ENCODE data around the gene TNS1. TPM values are rescaled to one million over a fixed set of nuclear protein-coding genes. Genes with fewer than 3 reads are reported as not detected.

Gene TNS1
- total RNA-seq, 1 experiment from 2014 or later = 3.4 TPM

GRCh38 chr2:218003281-218003944, 618 bp upstream of the TNS1 start:
- H3K23ac ChIP-seq (ENCODE audit: insufficient read length, low read depth, low read length) = no peak overlapping the region
- H3K4me2 ChIP-seq (ENCODE audit: insufficient read depth, insufficient read length, low read length) = no peak overlapping the region
- no peaks in the 10 kb centered on the region; the same call in 1 of the 2 replicates for H3K27me3 ChIP-seq (ENCODE audit: insufficient read depth, low read length)
- no peak overlapping the region for H3K9ac ChIP-seq (ENCODE audit: extremely low read depth, insufficient read length, low read length)
- no peaks in the 10 kb centered on the region for H3K79me1 ChIP-seq (ENCODE audit: insufficient read depth, low read depth, low read length, poor library complexity, severe bottlenecking)
- H3K14ac ChIP-seq (ENCODE audit: insufficient read depth, low read length) = peak overlapping the region; percentile 52; the same call in 1 of the 2 replicates
- H3K79me2 ChIP-seq (ENCODE audit: insufficient read depth, low read length) = no peaks in the 10 kb centered on the region
- Mint-ChIP-seq H3K9me3 (no peaks in the 10 kb centered on the region), H3K36me3 (ENCODE audit: insufficient read depth in 1 of 3, low read depth in 3 of 3) (no peaks in the 10 kb centered on the region), H3K27ac (no peak overlapping the region), H3K4me1 (peaks cover 18 to 30% of the 10 kb centered on the region in 2 experiments), H3K4me3 (peak overlapping the region in 1 of 2 experiments; percentile 51; a peak in 2 of 5 replicates), H3K27me3 (ENCODE audit: low read depth) (peaks cover 35% of the 10 kb centered on the region)
- no peak overlapping the region for H2AK5ac ChIP-seq (ENCODE audit: insufficient read length, low read length)
- no peak overlapping the region for H2AFZ ChIP-seq (ENCODE audit: low read length)
- H2BK20ac ChIP-seq (ENCODE audit: low read depth, low read length, poor library complexity, severe bottlenecking) = no peak overlapping the region
- no CpG with 5 or more reads among the region's 11 CpGs for WGBS (ENCODE audit: extremely low coverage, insufficient read length, low lambda C conversion rate)
- H3K23me2 ChIP-seq (ENCODE audit: insufficient read length, low read depth, low read length, poor library complexity, severe bottlenecking) = no peaks in the 10 kb centered on the region
- H3K56ac ChIP-seq (ENCODE audit: insufficient read length, low read depth, low read length) = no peak overlapping the region
- no peak overlapping the region for H4K5ac ChIP-seq (ENCODE audit: insufficient read length, low read depth, low read length)
- no peak for TF ChIP-seq CTCF (conservative IDR thresholded peaks at IDR 0.05)
- H2BK120ac ChIP-seq (ENCODE audit: low read depth, low read length, poor library complexity, severe bottlenecking) = no peak overlapping the region
- no peak overlapping the region for H3K4ac ChIP-seq (ENCODE audit: low read depth, low read length)
- no peak overlapping the region for H2BK12ac ChIP-seq (ENCODE audit: insufficient read length, low read depth, low read length)
- H3K4me1 ChIP-seq (ENCODE audit: insufficient read depth, low read length) = 0 out of 2 replicates have a peak, but pooled peaks cover 2% of the 10 kb centered on the region
- DNase-seq = no peak
- no peak overlapping the region for H2BK5ac ChIP-seq (ENCODE audit: insufficient read length, low read length)
- no peak overlapping the region for H3K27ac ChIP-seq (ENCODE audit: insufficient read length, low read depth, low read length)
- no peak overlapping the region for H4K91ac ChIP-seq (ENCODE audit: insufficient read length, low read depth, low read length)
- no peak overlapping the region for H3T11ph ChIP-seq (ENCODE audit: low read length)
- no peak overlapping the region for H3K18ac ChIP-seq (ENCODE audit: insufficient read length, low read depth, low read length)
- no peaks in the 10 kb centered on the region for H3K9me3 ChIP-seq (ENCODE audit: control insufficient read depth, low read depth, low read length)
- H4K8ac ChIP-seq (replicated peaks; ENCODE audit: insufficient read length, low read depth, low read length) = no peak overlapping the region
- H4K20me1 ChIP-seq (ENCODE audit: control insufficient read depth, insufficient read depth, insufficient read length) = no peaks in the 10 kb centered on the region
- H2BK15ac ChIP-seq (ENCODE audit: low read depth, low read length) = no peak overlapping the region
